ENCODE data around the gene PPP4R1. TPM values are rescaled to one million over a fixed set of nuclear protein-coding genes. Genes with fewer than 3 reads are reported as not detected.

Gene PPP4R1
- total RNA-seq, 1 donor from 2014 or later, result 114 TPM

DNA sequence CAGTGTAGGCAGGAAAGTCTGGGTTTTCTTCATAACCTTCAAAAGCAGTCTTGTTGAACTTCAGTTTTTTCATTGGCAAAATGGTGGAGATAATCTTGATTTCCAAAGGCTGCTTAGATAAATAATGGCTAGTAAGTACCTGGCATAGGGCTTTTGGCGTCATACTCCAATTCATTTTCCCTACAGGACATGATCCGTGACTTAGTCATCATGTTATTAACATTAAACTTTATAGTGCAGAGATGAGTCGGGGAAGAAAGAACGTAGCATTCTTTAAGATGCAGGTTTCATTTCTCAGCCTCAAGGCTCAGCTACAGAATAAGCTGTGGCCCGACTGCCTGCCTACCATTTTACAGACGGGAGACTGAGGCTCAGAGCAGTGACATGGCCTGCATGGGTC lies 75.1 kb downstream of the PPP4R1 start:
- DNase-seq, result no peak
- TF ChIP-seq, protein P1, sequence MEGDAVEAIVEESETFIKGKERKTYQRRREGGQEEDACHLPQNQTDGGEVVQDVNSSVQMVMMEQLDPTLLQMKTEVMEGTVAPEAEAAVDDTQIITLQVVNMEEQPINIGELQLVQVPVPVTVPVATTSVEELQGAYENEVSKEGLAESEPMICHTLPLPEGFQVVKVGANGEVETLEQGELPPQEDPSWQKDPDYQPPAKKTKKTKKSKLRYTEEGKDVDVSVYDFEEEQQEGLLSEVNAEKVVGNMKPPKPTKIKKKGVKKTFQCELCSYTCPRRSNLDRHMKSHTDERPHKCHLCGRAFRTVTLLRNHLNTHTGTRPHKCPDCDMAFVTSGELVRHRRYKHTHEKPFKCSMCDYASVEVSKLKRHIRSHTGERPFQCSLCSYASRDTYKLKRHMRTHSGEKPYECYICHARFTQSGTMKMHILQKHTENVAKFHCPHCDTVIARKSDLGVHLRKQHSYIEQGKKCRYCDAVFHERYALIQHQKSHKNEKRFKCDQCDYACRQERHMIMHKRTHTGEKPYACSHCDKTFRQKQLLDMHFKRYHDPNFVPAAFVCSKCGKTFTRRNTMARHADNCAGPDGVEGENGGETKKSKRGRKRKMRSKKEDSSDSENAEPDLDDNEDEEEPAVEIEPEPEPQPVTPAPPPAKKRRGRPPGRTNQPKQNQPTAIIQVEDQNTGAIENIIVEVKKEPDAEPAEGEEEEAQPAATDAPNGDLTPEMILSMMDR (IDR thresholded peaks at IDR 0.05), result no peak
- H3K4me1 ChIP-seq, result no peaks in the 10 kb centered on the region
- H3K36me3 ChIP-seq, result peaks cover 47% of the 10 kb centered on the region
- H3K9me3 ChIP-seq, result no peaks in the 10 kb centered on the region
- no peak overlapping the region for H3K4me3 ChIP-seq
- H3K27me3 ChIP-seq (ENCODE audit: low read depth), result no peaks in the 10 kb centered on the region
- no peak overlapping the region for H3K27ac ChIP-seq
- intact Hi-C loops (cut with DNase I), result no loop called here
- ATAC-seq, result no peak

DNA sequence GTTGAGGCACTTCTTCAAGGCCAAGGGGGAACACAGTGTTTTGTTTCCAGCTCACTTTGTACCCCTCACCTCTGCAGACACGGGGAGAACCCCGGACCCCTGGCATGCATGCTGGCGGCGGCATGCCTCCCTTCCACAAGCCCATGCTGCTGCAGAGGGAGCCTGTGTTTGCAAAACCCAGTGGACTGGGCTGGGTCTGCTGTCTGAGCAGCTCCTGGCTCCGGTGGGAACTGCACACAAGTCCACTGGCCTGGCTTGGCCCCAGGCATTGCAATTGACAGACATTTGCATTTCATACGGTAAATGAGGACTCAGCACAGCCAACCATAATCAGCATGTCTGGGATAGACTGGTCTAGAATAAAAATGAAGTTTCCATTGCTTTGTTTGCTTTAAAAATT lies 76.7 kb downstream of the PPP4R1 start:
- no peak overlapping the region for H3K4me3 ChIP-seq
- ATAC-seq (no peak), DNase-seq (no peak)
- TF ChIP-seq, protein P1 (IDR thresholded peaks at IDR 0.05), result no peak
- H3K4me1 ChIP-seq, result no peaks in the 10 kb centered on the region
- H3K27me3 ChIP-seq (ENCODE audit: low read depth), result no peaks in the 10 kb centered on the region
- no peaks in the 10 kb centered on the region for H3K9me3 ChIP-seq
- peaks cover 63% of the 10 kb centered on the region for H3K36me3 ChIP-seq
- intact Hi-C loops (cut with DNase I), result no loop called here
- no peak overlapping the region for H3K27ac ChIP-seq

DNA sequence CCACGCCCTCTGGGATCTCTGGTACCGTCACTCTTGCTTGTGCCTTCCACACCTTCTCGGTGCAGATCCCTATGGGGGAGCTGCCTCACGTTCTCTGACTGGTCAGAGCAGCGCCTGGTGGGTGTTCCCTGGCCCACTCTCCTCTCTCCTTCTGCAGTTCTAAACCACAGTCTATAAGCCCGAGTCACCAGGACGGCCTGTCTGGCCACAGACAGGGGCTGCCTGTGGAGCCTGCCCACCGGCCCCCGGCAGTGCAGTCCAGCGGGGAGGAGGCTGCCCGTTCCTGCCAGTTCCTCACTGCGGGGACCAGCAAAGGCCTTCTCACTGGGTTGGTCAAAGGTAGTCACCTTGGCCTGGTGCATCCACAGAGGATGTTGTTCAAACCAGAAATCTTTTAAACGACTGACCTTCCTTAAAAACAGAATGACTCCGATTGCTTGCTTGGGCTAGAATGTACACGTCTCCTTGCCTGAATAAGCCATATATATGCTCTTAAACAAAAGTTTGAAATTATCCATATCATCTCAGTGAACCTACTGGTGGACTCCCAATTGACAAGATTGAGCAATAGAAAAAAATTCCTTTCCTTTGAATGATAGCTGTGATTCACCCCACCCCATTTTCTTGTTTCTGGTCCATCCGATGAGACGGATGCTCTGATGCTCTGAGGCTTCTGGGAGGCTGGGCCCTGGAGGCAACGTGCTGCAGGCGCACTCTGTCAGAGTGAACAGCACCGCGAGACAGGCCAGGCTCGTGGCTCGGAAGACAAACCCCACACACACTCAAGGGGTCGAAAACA lies 77.8 kb downstream of the PPP4R1 start:
- Histone ChIP-seq H3K9me3 (no peaks in the 10 kb centered on the region), H3K4me1 (no peaks in the 10 kb centered on the region), H3K27ac (no peak overlapping the region), H3K36me3 (peaks cover 73% of the 10 kb centered on the region), H3K27me3 (ENCODE audit: low read depth) (no peaks in the 10 kb centered on the region), H3K4me3 (no peak overlapping the region)
- intact Hi-C loops (cut with DNase I), result no loop called here
- no peak for DNase-seq
- ATAC-seq, result no peak
- TF ChIP-seq, protein P1 (IDR thresholded peaks at IDR 0.05), result no peak

DNA sequence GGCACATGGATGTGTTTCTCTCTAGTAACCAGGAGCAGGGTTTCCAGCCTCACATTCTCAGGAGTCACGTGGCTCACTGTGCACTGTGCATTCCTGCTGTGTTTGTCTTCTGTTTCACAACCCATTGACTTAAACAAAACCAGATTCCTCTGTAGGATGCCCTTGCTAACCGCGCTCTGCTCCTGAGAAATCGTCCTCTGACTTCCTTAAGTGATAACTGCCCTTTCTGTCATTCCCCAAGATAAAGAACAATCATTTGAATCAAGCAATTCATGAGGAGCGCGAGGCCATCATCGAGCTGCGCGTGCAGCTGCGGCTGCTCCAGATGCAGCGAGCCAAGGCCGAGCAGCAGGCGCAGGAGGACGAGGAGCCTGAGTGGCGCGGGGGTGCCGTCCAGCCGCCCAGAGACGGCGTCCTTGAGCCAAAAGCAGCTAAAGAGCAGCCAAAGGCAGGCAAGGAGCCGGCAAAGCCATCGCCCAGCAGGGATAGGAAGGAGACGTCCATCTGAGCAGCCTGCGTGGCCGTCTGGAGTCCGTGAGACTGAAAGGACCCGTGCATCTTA lies 78.8 kb downstream of the PPP4R1 start:
- H3K36me3 ChIP-seq, result peaks cover 82% of the 10 kb centered on the region
- no peaks in the 10 kb centered on the region for H3K27me3 ChIP-seq (ENCODE audit: low read depth)
- intact Hi-C loops (cut with DNase I), result no loop called here
- no peaks in the 10 kb centered on the region for H3K4me1 ChIP-seq
- ATAC-seq (peak; percentile 67 to 78), DNase-seq (no peak)
- no peak overlapping the region for H3K27ac ChIP-seq
- TF ChIP-seq, protein P1 (IDR thresholded peaks at IDR 0.05), result no peak
- H3K9me3 ChIP-seq, result no peaks in the 10 kb centered on the region
- no peak overlapping the region for H3K4me3 ChIP-seq

DNA sequence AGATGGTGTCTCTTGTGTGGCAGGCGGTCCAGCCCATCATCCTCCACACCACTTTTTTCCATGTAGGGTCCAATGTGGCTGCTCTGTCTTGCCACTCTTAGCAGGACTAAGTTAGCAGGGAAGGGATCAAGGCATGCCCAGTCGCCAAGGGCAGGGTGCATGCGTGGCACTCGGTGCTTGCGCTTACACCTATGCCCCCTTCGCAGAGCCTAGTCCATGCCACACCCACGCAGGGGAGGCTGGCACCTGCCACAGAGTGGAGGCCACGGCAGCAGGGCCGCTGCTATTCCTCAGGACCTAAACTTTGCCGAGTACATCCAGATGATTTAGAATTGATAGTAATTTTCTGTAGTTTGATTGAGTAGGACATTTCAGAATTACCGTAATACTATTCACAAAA lies 79.5 kb downstream of the PPP4R1 start:
- intact Hi-C loops (cut with DNase I), result no loop called here
- H3K9me3 ChIP-seq, result no peaks in the 10 kb centered on the region
- no peak overlapping the region for H3K4me3 ChIP-seq
- no peaks in the 10 kb centered on the region for H3K27me3 ChIP-seq (ENCODE audit: low read depth)
- no peak for DNase-seq
- no peak for ATAC-seq
- peaks cover 82% of the 10 kb centered on the region for H3K36me3 ChIP-seq
- H3K4me1 ChIP-seq, result no peaks in the 10 kb centered on the region
- TF ChIP-seq, protein P1 (IDR thresholded peaks at IDR 0.05), result no peak
- H3K27ac ChIP-seq, result no peak overlapping the region
